Neural crest cell (in vitro differentiated cells): ENCODE measurements around the gene CADM1. TPM values are rescaled to one million over a fixed set of nuclear protein-coding genes. Genes with fewer than 3 reads are reported as not detected.

Experiments used
- DNase-seq: peaks from one replicate; pipeline ENCODE4 v3.0.0; 2021; ENCODE audit warnings: low read depth, mixed read lengths, low spot score
- H3K27ac Mint-ChIP-seq: one replicate; pipeline ENCODE4 v1.8.0; 2021; ENCODE audit warnings: mild to moderate bottlenecking, mixed read lengths; ENCODE audit not compliant: unreplicated experiment
- H3K27me3 Mint-ChIP-seq: 2 replicates; pipeline ENCODE4 v1.8.0; 2021; ENCODE audit warnings: low read depth, mild to moderate bottlenecking, mixed read lengths
- H3K36me3 Mint-ChIP-seq: 2 replicates; pipeline ENCODE4 v1.8.0; 2021; ENCODE audit warnings: low read depth, mild to moderate bottlenecking, mixed read lengths
- H3K4me1 Mint-ChIP-seq: 2 replicates; pipeline ENCODE4 v1.8.0; 2021; ENCODE audit warnings: mixed read lengths
- H3K4me3 Mint-ChIP-seq: one replicate; pipeline ENCODE4 v1.8.0; 2021; ENCODE audit warnings: mild to moderate bottlenecking, mixed read lengths
- H3K9me3 Mint-ChIP-seq: 2 replicates; pipeline ENCODE4 v1.8.0; 2021; ENCODE audit warnings: mixed read lengths
- total RNA-seq: library from RNA; stranded (reverse); gene quantifications from 2 replicates; pipeline ENCODE4 v1.2.1, GENCODE V29; 2021
- TF ChIP-seq, protein P1 (sequence below): fragments of 200-600 bp; sonication (generic); conservative IDR thresholded peaks from 2 replicates; pipeline ENCODE4 v1.5.0; 2021; ENCODE audit warnings: antibody characterized with exemption, mild to moderate bottlenecking

The CADM1 gene
- total RNA-seq, 1 donor from 2014 or later: 112 TPM

DNA sequence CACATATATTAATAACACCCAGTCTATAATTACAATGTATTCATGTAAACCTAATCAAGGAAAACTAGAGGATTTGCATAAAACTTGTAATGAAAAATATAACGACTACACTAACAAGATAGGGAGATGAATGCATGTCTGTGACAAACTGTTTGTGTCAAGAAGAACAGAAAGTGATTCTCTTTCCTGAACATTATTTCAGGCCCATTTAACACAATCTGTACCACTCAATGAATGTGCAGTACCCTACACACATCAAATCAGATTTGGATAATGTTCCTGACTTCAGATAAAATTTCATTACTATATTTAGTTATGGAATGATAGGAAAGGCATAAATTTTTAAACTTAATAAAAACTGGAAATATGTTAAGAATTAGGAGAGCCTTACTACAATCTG lies 93.1 kb downstream of the CADM1 start:
- Mint-ChIP-seq H3K27ac (no peak overlapping the region), H3K4me3 (no peak overlapping the region), H3K36me3 (no peaks in the 10 kb centered on the region), H3K9me3 (no peaks in the 10 kb centered on the region), H3K4me1 (peaks cover 37% of the 10 kb centered on the region), H3K27me3 (no peaks in the 10 kb centered on the region)
- TF ChIP-seq, protein P1, sequence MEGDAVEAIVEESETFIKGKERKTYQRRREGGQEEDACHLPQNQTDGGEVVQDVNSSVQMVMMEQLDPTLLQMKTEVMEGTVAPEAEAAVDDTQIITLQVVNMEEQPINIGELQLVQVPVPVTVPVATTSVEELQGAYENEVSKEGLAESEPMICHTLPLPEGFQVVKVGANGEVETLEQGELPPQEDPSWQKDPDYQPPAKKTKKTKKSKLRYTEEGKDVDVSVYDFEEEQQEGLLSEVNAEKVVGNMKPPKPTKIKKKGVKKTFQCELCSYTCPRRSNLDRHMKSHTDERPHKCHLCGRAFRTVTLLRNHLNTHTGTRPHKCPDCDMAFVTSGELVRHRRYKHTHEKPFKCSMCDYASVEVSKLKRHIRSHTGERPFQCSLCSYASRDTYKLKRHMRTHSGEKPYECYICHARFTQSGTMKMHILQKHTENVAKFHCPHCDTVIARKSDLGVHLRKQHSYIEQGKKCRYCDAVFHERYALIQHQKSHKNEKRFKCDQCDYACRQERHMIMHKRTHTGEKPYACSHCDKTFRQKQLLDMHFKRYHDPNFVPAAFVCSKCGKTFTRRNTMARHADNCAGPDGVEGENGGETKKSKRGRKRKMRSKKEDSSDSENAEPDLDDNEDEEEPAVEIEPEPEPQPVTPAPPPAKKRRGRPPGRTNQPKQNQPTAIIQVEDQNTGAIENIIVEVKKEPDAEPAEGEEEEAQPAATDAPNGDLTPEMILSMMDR: no peak
- DNase-seq: no peak

DNA sequence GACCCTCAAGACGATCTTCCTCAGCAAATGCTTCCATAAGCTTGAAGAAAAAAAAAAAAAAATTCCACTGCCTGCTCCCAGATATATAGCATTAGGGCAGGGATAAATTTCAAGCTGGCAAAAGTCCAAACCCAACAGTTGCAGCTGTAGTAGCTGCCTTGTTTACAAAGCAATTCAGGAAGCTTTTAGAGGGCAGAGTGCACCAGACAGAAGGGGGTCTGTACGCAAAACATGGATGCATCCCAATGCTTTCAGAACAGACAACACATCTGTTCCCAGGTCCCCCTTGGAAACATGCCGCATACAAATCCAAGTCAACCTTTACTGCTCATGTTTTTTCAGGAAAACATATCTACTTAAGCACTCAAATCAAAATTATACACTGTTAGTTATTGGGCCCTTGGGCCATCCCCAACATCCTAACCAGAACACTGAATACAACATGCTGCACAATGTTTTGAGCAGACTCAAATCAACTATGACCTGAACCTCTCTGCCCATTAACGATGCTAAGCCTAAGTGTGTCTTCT lies 94.5 kb downstream of the CADM1 start:
- no peak for DNase-seq
- TF ChIP-seq, protein P1: no peak
- Mint-ChIP-seq H3K4me3 (no peak overlapping the region), H3K36me3 (no peaks in the 10 kb centered on the region), H3K27ac (no peak overlapping the region), H3K4me1 (peaks cover 37% of the 10 kb centered on the region), H3K9me3 (no peaks in the 10 kb centered on the region), H3K27me3 (no peaks in the 10 kb centered on the region)

DNA sequence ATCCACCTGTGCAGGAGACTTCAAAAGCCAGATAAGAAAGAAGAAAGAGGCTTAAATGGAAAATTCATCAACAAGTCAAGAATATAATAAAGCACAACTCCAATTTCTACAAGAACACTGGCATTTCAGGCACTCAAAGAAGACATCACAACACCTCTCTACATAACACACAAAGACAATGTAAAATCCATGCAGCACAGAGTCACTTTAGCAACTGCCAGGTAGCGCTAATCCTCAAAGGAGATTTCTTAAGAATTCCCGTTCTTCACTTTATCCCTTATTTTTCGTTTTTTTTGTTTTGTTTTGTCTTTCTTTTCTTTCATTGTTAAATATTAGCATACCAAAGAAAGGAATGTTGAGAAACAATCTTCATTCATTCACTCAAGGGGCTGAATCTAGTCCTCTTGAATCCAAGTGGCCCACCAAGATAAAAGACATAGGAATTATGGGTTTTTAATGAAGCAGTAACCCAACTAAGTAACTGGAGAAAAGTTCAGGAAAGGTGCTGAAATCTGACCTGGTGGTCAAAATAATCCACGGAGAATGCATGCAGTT lies 95.0 kb downstream of the CADM1 start:
- DNase-seq: no peak
- peaks cover 37% of the 10 kb centered on the region for H3K4me1 Mint-ChIP-seq
- no peaks in the 10 kb centered on the region for H3K9me3 Mint-ChIP-seq
- no peaks in the 10 kb centered on the region for H3K36me3 Mint-ChIP-seq
- TF ChIP-seq, protein P1: no peak
- H3K27me3 Mint-ChIP-seq: no peaks in the 10 kb centered on the region
- peak overlapping the region; percentile 47 for H3K27ac Mint-ChIP-seq
- H3K4me3 Mint-ChIP-seq: no peak overlapping the region

DNA sequence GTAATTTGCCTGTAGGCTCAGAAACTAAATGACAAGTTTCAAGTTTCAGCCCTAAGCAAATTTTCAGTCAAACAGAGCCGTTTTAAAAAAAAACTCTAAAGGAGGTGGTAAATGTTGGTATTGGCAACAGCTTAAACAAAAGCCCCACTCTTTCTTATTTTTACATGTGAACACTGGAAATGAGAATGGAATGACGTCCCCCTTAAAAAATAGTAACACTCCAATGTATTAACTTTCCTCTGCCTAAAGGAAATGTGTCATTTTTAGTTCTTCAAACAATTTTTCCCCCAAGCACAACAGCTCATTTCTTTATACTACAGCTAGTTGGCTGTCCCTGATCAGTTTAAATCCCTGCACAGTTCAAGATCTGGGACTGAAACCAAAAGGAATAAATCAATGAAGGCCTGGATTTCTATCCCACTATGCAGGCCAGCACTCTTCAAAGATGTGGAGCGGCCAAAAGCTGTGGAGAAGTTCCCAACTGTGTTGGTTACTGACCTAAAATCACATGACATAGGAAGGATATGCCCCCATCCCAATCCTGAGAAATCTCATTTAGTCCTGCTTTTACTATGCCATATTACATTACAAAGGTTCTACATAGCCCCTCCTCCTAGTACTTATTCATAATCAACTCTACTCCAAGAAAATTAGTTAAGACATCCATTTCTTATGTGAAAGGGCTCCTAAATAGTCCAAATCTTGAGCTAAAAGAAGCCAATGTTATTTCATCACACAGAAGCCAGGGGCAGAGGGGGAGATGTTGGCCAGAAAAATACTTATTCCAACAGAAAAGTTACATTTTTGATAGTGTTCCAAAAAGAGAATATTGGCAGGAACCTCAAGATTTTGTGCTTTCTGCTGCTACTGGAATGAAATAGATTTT lies 95.9 kb downstream of the CADM1 start:
- Mint-ChIP-seq H3K36me3 (no peaks in the 10 kb centered on the region), H3K27ac (no peak overlapping the region), H3K4me1 (peaks cover 37% of the 10 kb centered on the region), H3K27me3 (no peaks in the 10 kb centered on the region), H3K4me3 (no peak overlapping the region), H3K9me3 (no peaks in the 10 kb centered on the region)
- DNase-seq: no peak
- TF ChIP-seq, protein P1: no peak

DNA sequence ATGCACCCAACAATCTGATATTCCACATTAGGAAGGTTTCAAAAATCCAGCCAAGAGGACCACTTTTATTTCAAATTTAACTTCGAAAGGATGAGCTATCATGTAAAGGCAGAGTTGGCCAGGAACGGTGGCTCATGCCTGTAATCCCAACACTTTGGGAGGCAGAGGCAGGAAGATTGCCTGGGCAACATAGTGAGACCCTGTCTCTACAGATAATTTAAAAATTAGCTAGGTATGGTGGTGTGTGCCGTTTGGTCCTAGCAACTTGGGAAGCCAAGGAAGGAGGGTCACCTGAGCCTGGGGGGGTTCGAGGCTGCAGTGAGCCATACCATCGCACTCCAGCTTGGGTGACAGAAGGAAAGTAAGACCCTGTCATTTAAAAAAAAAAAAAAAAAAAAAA lies 96.7 kb downstream of the CADM1 start:
- no peak for DNase-seq
- Mint-ChIP-seq H3K27ac (no peak overlapping the region), H3K4me1 (peaks cover 37% of the 10 kb centered on the region), H3K27me3 (no peaks in the 10 kb centered on the region), H3K9me3 (no peaks in the 10 kb centered on the region), H3K36me3 (no peaks in the 10 kb centered on the region), H3K4me3 (no peak overlapping the region)
- TF ChIP-seq, protein P1: no peak
